ENCODE measurements around the gene FGF22.

DNA sequence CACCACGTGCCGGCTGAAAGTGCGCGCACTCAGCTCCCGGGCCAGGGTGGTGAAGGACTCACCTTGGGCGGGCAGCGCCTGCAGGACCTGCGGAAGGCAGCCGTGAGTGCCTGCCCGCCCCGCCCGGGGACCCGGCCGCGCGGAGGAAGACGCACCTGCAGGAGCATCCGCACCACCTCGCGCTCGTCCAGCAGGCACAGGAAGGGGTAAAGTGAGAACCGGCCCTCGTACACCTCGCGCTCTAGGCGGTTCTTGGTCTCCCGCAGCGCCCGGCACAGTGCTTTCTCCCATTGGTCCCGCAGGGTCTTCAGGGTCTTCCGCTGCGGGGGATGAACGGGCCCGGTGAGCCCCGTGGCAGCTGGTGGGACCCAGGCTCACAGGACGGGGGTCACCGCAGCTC is 17.0 kb upstream of the FGF22 start:
- TF ChIP-seq EZH2 (IDR thresholded peaks at IDR 0.05; ENCODE audit: borderline replicate concordance, insufficient read depth, low read length, poor library complexity, severe bottlenecking) (no peak), CTCF (IDR thresholded peaks at IDR 0.05; ENCODE audit: poor library complexity, severe bottlenecking) (no peak), POLR2AphosphoS5 (IDR thresholded peaks at IDR 0.05) (no peak), RAD21 (conservative IDR thresholded peaks at IDR 0.05) (no peak), EP300 (conservative IDR thresholded peaks at IDR 0.05; ENCODE audit: poor library complexity, severe bottlenecking) (no peak), TAF1 (IDR thresholded peaks at IDR 0.05; ENCODE audit: low read depth) (no peak), MXI1 (conservative IDR thresholded peaks at IDR 0.05; ENCODE audit: poor library complexity, severe bottlenecking) (no peak), SMC3 (conservative IDR thresholded peaks at IDR 0.05; ENCODE audit: poor library complexity) (no peak)
- TF ChIP-seq, protein P1, sequence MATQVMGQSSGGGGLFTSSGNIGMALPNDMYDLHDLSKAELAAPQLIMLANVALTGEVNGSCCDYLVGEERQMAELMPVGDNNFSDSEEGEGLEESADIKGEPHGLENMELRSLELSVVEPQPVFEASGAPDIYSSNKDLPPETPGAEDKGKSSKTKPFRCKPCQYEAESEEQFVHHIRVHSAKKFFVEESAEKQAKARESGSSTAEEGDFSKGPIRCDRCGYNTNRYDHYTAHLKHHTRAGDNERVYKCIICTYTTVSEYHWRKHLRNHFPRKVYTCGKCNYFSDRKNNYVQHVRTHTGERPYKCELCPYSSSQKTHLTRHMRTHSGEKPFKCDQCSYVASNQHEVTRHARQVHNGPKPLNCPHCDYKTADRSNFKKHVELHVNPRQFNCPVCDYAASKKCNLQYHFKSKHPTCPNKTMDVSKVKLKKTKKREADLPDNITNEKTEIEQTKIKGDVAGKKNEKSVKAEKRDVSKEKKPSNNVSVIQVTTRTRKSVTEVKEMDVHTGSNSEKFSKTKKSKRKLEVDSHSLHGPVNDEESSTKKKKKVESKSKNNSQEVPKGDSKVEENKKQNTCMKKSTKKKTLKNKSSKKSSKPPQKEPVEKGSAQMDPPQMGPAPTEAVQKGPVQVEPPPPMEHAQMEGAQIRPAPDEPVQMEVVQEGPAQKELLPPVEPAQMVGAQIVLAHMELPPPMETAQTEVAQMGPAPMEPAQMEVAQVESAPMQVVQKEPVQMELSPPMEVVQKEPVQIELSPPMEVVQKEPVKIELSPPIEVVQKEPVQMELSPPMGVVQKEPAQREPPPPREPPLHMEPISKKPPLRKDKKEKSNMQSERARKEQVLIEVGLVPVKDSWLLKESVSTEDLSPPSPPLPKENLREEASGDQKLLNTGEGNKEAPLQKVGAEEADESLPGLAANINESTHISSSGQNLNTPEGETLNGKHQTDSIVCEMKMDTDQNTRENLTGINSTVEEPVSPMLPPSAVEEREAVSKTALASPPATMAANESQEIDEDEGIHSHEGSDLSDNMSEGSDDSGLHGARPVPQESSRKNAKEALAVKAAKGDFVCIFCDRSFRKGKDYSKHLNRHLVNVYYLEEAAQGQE (IDR thresholded peaks at IDR 0.05; ENCODE audit: borderline replicate concordance): no peak
